Retinal pigment epithelial cell (primary cell): Measurements from ENCODE around the gene ABCC8.
"Not testable (repeated sequence)": the region's sequence is repeated elsewhere in the genome, so short reads cannot be mapped to it uniquely, and the experiment has no call there.

Experiments used
- DNase-seq: peaks from one replicate; pipeline ENCODE4 v3.0.0-alpha.2; 2010; ENCODE audit warnings: low read depth
- H3K4me3 ChIP-seq: 2 replicates; pipeline ENCODE4 v1.5.1; 2011; ENCODE audit warnings: mild to moderate bottlenecking, low read length, control low read depth, moderate library complexity
- TF ChIP-seq, protein P1 (sequence below): conservative IDR thresholded peaks from 2 replicates; pipeline ENCODE4 v1.5.1; 2011; ENCODE audit warnings: low read depth, low read length, control low read depth, inconsistent platforms

Gene ABCC8

DNA sequence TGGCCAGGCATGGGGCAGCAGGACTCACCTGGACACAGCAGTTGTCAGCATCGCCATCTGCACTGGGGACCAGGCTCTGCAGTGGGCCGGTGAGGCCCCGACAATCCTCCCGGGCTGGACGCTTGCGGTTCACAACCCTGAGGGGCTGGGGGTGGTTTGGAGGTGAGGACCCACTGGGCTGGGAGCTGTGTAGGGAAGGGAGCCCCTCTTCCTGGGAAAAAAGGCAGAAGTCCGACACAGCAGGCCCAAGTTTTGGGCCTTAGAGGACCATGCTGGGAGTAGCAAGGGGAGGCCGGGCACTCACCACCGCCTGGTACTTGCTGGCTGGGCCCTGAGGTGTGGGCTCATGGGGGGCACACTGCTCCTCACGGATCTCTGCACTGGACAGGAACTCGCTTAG lies 48.4 kb downstream of the ABCC8 start:
- no peak overlapping the region for H3K4me3 ChIP-seq
- TF ChIP-seq, protein P1, sequence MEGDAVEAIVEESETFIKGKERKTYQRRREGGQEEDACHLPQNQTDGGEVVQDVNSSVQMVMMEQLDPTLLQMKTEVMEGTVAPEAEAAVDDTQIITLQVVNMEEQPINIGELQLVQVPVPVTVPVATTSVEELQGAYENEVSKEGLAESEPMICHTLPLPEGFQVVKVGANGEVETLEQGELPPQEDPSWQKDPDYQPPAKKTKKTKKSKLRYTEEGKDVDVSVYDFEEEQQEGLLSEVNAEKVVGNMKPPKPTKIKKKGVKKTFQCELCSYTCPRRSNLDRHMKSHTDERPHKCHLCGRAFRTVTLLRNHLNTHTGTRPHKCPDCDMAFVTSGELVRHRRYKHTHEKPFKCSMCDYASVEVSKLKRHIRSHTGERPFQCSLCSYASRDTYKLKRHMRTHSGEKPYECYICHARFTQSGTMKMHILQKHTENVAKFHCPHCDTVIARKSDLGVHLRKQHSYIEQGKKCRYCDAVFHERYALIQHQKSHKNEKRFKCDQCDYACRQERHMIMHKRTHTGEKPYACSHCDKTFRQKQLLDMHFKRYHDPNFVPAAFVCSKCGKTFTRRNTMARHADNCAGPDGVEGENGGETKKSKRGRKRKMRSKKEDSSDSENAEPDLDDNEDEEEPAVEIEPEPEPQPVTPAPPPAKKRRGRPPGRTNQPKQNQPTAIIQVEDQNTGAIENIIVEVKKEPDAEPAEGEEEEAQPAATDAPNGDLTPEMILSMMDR, result no peak
- DNase-seq, result no peak

DNA sequence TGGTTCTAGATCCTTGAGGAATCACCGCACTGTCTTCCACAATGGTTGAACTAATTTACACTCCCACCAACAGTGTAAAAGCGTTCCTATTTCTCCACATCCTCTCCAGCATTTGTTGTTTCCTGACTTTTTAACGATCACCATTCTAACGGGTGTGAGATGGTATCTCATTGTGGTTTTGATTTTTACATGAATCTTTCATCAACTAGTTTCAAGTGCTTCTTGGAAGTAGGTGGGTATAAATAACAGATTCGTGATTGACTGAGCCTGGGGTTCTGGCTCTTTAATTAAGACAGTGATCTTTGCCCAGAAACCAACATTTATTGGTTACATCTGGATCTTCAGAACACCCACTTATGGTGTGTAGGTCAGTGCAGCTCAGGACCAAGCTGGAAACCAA lies 50.4 kb downstream of the ABCC8 start:
- not testable (repeated sequence) for DNase-seq, H3K4me3 ChIP-seq

DNA sequence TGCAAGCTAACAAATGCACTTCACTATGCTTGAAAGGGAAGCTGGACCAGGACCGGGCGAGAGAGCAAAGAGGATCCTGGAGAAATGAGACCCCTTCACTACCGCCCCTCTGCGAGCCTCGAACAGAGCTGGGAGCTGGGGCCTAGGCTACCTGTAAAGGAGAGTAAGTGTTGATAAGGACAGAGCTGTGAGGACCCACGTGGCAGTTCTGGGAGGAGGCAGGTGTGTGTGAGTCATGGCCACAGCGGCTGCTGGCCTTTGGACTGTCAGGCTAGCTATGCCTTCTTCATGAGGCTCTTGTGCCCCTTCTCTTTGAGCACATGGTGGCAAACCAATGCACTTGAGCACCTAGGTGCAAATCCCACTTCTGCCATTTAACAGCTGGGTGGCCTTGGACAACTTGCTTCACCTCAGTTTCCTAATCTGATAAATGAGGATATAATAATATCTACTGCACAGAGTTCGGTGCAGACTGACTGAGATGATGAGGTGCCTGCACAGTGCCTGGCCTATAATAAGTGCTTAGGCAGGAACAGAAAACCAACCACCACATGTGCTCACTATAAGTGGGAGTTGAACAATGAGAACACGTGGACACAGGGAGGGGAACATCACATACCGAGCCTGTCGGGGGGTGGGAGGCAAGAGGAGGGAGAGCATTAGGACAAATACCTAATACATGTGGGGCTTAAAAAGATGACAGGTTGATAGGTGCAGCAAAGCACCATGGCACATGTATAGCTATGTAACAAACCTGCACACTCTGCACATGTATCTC lies 52.9 kb downstream of the ABCC8 start:
- H3K4me3 ChIP-seq, result no peak overlapping the region
- DNase-seq, result no peak
- TF ChIP-seq, protein P1, result no peak

DNA sequence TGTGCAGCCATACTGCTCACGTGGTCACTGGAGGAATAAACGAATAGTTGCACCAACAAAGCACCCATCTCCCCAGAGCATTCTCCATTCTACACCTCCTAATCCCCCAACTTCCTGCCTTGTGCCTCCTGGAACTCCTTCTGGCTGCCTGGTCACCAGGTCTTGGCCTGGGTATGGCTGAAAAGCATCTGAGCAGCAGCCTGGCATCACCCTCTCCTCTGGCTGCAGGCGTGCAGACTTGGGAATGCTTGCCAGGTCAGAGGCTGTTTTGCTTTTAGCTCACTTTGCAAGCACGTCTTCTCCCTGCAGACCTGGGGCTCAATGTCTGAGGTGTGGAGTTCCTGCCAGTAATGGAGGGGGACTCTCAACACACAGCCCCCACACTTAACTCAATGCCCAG lies 54.9 kb downstream of the ABCC8 start:
- H3K4me3 ChIP-seq, result no peak overlapping the region
- TF ChIP-seq, protein P1, result no peak
- no peak for DNase-seq

DNA sequence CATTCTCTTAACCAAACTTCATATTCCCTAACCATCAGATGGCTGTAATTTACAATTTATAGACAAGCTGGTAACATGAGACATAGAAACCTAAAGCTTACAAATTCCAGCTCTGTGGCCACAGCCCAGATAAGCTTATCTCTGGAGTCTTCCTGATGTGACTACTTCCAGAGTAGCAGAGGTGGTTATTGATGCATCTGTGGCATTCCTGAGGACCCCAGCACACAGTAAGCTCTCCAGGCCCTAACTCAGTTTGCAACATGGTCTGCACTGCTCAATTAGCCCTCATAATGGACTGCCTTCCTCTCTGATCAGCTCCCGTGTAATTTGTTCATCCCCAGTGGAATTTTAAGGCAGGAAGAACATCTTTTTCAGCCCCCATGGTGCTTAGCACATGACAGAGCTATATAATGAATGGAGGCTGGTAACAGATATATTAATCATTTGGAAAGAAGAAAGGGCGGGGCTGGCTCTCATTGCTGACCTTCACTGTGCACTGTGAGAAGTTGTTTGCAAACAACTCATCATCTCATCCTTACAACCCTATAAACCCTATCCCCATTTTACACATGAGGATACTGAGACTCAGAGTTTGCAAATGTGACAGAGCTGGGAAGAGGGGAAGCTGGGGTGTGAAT lies 58.1 kb downstream of the ABCC8 start:
- no peak for DNase-seq
- TF ChIP-seq, protein P1, result no peak
- no peak overlapping the region for H3K4me3 ChIP-seq

DNA sequence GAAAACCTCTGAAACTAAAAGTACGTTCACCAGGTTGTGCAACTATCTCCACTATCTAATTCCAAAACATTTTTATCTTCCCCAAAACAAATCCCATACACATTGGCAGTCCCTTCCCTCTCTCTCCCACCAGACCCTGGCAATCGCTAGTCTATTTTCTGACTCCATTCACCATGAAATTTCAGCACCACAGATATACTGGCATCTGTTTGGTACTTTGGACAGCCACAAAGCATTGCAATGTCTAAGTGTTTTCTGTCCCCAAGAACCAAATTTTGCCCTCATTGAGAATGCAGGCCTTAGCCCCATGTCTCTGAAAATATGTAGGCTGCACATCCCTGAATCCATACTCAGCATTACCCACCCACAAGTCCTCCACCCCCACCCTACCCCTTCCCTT lies 60.2 kb downstream of the ABCC8 start:
- no peak overlapping the region for H3K4me3 ChIP-seq
- TF ChIP-seq, protein P1, result no peak
- no peak for DNase-seq

DNA sequence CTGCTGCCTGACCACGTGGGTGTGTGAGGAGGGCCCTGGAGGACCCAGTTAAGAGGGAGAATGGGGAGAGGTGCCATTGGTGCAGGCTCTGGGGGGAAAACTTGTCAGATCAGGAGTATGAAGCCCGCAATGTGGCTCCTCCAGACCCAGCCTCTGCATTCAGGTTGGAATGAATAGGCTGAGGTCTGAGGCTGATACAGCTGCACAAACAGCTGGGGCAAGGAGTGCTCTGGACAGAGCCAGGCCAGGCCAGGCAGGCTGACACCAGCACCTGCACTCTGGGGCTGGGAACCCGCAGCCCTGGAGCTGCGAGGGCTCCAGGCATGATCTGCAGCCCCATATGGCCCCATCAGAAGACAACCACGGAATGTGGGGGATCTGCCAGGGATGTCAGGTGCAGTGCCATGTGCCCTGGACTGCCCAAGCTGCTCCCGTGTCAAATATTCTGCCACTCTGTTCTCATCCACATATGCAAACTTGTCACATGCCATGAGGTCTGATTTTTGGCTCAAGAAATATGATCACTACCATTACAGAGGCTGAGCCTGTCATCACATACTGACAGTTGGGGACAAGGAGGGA lies 61.0 kb downstream of the ABCC8 start:
- TF ChIP-seq, protein P1, result no peak
- DNase-seq, result no peak
- H3K4me3 ChIP-seq, result no peak overlapping the region
